HuH-7 (cell line): Measurements from ENCODE around the gene BRCA1.
"Not testable (repeated sequence)": the region's sequence is repeated elsewhere in the genome, so short reads cannot be mapped to it uniquely, and the experiment has no call there.

ENCODE experiments used
- DNase-seq: peaks from one replicate; pipeline ENCODE4 v3.0.0; 2011; ENCODE audit warnings: low spot score

Gene BRCA1

GRCh38 chr17:43125133-43125966 lies at the start of gene BRCA1:
Gene BRCA1 (minus strand): TSS chr17:43125364. CDS start chr17:43124096, 1,268 bp downstream.
- DNase-seq: peak; percentile 99

DNA sequence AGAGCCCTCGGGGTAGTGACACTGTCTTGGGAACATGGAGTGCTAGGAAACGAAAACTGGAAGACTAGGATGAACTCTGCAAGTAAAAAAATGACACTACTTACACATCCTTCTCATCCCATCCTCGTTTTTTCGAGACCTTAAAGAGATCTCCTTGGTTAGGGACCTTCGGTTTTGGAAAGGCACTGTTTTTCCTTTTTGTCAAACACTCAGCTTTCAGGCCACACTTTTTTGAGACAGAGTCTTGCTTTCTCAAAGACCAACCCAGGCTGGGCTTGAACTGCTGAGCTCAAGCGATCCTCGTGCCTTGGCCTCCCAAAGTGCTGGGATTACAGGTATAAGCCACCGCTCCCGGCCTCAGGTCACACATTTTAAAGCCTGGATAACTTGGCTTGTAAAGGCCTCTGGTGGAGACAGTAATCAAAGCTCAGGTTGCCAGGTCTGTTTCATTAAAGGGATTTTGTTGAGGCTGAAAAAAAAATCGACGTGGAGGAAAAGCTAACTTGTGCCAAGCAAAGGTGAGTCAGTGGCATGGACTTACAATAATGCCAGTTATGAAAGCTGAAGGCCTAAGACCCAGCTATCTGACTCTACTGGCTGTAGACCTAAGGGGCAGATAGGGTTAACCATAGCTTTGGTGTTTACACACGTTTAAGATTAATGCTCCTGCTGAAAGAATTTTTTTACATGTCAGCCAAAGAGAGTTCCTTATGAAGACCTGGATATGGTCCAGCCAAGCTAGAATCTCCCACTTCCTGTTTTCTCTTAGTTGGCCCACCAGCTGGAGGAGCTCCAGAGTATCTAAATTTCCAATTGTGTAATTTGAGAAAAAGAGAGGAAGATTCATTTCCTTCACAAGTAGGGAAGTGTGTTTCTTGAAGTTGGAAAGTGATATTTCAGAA lies 46.7 kb upstream of the BRCA1 start:
- no peak for DNase-seq

- peak; percentile 88 for DNase-seq
Observed at GRCh38 chr17:43170766-43171585, 45.8 kb upstream of the BRCA1 start, which contains the start of gene NBR1. Gene NBR1 (plus strand): TSS chr17:43171214. CDS start chr17:43175800, 4,586 bp downstream.

GRCh38 chr17:43170140-43170765 lies 45.1 kb upstream of the BRCA1 start:
- DNase-seq: peak; percentile 90

- DNase-seq: peak; percentile 38
Observed at GRCh38 chr17:43169561-43170139, 44.5 kb upstream of the BRCA1 start.

- not testable (repeated sequence) for DNase-seq
Observed at GRCh38 chr17:43165971-43166370, 40.8 kb upstream of the BRCA1 start.

DNA sequence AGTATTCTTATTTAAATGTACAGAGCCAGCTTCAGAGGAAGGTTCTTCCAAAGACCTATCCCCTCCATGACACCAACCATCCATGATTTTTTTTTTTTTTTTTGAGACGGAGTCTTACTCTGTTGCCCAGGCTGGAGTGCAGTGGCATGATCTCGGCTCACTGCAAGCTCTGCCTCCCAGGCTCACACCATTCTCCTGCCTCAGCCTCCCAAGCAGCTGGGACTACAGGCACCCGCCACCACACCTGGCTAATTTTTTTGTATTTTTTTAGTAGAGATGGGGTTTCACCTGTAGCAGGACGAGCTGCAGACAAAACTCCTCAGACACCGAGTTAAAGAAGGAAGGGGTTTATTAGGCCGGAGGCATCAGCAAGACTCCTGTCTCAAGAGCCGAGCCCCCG lies 34.8 kb upstream of the BRCA1 start:
- DNase-seq: not testable (repeated sequence)

DNA sequence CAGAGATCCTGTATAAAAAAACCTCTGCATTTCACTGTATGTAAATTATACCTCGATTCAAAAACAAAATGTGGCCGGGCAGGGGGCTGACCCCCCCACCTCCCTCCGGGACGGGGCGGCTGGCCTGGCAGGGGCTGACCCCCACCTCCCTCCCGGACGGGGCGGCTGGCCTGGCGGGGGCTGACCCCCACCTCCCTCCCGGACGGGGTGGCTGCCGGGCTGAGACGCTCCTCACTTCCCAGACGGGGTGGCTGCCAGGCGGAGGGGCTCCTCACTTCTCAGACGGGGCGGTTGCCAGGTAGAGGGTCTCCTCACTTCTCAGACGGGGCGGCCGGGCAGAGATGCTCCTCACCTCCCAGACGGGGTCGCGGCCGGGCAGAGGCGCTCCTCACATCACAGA lies 34.1 kb upstream of the BRCA1 start:
- DNase-seq: not testable (repeated sequence)

- DNase-seq: no peak
Observed at GRCh38 chr17:43155666-43156065, 30.5 kb upstream of the BRCA1 start.

DNA sequence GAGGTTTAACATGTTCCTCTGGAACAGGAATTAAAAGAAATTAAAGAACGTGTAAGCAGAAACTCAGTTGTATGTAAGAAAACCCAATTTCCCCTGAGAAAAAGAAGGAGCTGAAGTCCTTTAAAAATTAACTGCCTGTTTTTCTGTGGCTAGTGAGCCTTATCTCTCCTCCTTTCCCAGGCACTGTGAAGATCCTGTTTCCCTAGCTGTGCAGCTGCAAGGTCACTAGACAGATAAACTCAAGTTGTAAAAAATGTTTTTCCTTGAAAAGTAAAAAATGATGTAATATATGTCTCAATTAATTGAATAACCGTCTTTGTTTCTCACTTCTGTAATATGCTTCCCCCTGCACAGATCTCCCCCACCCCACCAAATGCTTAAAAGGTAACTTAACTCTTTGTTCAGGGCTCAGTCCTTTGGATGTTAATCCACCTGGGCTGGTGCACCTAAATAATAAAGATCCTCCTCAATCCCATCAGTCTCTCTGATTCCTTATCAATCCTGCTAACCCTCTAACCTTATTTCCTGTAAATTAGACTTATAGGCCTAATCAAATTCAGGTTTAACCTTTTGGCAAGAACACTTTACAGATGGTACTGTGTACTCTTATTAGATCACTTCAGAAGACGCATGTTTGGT lies 28.2 kb upstream of the BRCA1 start:
- DNase-seq: not testable (repeated sequence)

DNA sequence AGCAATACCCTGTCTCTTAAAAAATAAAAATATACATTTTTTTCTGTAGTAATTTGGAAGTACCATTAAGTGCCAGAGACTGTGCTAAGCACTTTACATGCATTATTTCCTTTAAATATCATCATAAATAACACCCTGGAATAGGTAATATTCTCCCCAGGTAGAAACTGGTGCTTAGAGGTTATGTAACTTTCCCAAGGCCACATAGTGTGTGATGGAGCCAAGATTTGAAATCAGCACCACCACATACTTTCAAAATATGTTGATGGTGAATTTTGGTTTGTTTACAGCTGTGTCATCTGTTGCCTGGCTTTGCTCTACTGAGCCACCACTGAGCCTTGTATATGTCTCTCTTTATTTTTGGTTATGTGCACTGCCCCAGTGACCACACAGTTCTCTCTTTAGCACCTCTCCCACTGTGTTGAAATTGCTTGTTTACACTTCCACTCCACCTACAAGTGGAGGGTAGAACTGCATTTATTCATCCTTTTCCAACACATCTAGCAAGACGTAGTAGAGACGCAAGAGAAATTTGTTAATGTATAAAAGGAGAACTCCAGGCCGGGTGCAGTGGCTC lies 26.8 kb upstream of the BRCA1 start:
- DNase-seq: no peak

- no peak for DNase-seq
Observed at GRCh38 chr17:43146649-43147048, 21.5 kb upstream of the BRCA1 start.

- DNase-seq: no peak
Observed at GRCh38 chr17:43143201-43143600, 18.0 kb upstream of the BRCA1 start.

GRCh38 chr17:43142153-43142552 lies 17.0 kb upstream of the BRCA1 start:
- DNase-seq: no peak

DNA sequence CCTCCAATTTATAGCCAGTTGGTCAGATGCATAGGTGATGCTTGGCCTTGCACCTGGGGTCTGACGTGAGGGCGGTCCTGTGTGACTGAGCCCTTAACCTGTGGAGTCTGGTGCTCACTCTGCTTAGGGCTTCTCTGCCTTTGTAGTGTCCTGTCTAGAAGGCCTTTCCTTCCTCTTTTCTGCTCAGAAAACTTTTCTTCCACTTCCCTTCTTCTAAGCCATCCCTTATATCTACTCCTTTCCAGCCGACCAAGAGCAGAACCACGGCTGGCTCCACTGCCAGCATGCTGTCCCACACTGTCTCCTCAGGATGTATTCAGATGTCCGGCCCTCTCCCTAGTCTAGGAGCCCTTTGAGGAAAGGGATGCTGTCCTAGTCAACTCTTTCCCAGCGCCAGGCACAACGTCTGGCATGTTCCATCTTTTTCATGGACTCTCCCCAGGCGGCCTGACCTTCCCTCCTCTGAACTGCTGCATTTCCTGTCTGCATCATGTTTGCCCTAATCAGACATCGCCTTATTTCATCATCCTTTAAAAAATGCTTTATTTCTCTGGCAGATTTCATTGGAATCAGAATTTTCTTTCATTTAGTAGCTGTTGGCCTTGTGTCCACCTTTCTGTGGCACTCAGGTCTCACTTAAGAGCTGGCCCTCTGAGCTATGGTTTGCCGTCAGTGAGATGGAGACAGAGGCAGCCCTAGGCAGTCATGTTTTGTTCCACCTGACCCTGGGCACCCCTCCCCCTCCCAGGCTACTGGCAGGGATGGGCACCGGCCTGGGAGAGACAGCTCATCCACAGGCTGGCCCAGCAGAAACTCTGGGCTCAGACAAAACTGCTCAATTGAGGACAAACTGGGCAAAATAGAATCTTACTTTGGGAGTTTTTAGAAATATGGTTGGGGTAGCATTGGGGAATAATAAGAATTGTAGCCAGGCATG lies 15.5 kb upstream of the BRCA1 start:
- no peak for DNase-seq

DNA sequence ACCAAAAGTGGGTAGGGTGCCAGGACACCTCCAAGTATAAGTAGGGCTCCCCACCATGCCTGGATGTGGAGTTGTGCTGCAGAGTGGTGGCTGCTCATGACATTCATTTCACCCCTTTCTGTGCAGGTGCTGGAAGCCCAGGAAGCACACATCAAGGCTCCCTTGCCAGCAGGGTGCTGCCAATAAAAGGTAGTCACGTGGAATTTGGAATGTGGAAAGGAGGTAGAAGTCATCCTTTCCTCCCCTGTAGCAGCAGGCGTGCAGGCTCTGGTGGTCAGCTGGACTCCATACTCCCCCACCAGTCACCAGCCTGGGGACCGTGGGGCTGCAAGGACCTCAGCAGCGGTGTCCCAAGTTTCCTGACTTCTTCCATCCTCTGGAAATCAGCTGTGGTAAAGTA lies 13.4 kb upstream of the BRCA1 start:
- DNase-seq: not testable (repeated sequence)

DNA sequence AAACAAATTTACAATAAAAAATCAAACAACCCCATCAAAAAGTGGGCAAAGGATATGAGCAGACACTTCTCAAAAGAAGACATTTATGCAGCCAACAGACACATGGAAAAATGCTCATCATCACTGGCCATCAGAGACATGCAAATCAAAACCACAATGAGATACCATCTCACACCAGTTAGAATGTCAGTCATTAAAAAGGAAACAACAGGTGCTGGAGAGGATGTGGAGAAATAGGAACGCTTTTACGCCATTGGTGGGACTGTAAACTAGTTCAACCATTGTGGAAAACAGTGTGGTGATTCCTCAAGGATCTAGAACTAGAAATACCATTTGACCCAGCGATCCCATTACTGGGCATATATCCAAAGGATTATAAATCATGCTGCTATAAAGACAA lies 11.4 kb upstream of the BRCA1 start:
- DNase-seq: not testable (repeated sequence)

GRCh38 chr17:43135454-43135819 lies 10.3 kb upstream of the BRCA1 start:
- no peak for DNase-seq
